GM13976 (cell line): ENCODE measurements around the gene SCAMP1.
A peak's percentile ranks its signal among the peaks of the same experiment; 100 is the strongest.

Experiments used
- DNase-seq: peaks from one replicate; pipeline ENCODE4 v3.0.0; 2012; ENCODE audit warnings: low spot score
- in situ Hi-C: fragments of 300-500 bp; cut with MboI; formaldehyde crosslinking; loops from one replicate; pipeline ENCODE4 v1.12.0; 2022; ENCODE audit warnings: low sequenced_read_pairs, mixed read lengths, inconsistent platforms; ENCODE audit not compliant: unreplicated experiment
- TF ChIP-seq, protein P1 (sequence below): IDR thresholded peaks from 2 replicates; pipeline ENCODE4 v1.5.1; 2012; ENCODE audit warnings: borderline replicate concordance, mild to moderate bottlenecking; ENCODE audit not compliant: insufficient read depth; ENCODE audit errors: extremely low read depth, missing control alignments, control extremely low read depth

Gene SCAMP1

GRCh38 chr5:78359831-78360673, at the start of gene SCAMP1:
SCAMP1 (plus strand) TSS chr5:78360617; CDS start chr5:78360672, 55 bp downstream.
- in situ Hi-C loops: loop anchor here (10.0 kb wide), 1 partner anchor 65 kb away; the partner anchor contains the start of gene AP3B1
- TF ChIP-seq, protein P1, sequence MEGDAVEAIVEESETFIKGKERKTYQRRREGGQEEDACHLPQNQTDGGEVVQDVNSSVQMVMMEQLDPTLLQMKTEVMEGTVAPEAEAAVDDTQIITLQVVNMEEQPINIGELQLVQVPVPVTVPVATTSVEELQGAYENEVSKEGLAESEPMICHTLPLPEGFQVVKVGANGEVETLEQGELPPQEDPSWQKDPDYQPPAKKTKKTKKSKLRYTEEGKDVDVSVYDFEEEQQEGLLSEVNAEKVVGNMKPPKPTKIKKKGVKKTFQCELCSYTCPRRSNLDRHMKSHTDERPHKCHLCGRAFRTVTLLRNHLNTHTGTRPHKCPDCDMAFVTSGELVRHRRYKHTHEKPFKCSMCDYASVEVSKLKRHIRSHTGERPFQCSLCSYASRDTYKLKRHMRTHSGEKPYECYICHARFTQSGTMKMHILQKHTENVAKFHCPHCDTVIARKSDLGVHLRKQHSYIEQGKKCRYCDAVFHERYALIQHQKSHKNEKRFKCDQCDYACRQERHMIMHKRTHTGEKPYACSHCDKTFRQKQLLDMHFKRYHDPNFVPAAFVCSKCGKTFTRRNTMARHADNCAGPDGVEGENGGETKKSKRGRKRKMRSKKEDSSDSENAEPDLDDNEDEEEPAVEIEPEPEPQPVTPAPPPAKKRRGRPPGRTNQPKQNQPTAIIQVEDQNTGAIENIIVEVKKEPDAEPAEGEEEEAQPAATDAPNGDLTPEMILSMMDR: peak; percentile 35
- peak; percentile 95 for DNase-seq

GRCh38 chr5:78317515-78317914, 42.9 kb upstream of the SCAMP1 start:
- no peak for DNase-seq
- in situ Hi-C loops: no loop called here
- TF ChIP-seq, protein P1: no peak

DNA sequence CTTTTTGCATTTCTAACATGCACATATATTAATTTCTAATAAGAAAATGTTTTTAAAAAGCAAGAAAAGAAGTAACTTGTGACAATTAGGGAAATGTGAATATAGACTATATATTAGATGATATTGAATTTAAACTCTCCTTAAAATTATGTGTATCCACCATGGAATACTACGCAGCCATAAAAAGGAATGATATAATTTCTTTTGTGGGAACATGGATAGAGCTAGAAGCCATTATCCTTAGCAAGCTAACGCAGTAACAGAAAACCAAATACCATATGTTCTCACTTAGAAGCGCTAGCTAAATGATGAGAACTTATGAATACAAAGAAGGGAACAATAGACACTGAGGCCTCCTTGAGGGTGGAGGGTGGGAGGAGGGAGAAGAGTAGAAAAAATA, 42.1 kb upstream of the SCAMP1 start:
- no peak for DNase-seq
- in situ Hi-C loops: no loop called here
- TF ChIP-seq, protein P1: no peak

DNA sequence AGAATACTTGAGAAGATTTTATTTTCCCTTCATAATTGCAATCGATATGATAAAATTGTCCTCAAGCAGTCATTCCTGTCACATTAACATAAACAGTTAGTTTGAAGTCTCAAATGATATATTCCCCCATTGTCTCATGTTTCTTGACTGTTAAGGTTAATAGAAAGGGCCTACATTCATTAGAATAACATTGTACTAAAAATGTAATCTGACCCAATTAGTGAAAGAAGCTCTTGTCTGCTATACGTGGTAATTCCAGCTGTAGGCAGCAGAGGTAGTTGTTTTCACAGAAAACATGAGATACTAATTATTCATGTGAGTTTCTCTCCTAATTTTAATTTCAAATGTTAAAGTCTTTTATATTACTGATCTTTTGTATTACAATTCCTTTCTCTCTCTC, 40.0 kb upstream of the SCAMP1 start:
- in situ Hi-C loops: no loop called here
- DNase-seq: peak; percentile 35
- TF ChIP-seq, protein P1: peak; percentile 39

GRCh38 chr5:78323241-78323640, 37.2 kb upstream of the SCAMP1 start:
- TF ChIP-seq, protein P1: no peak
- in situ Hi-C loops: no loop called here
- DNase-seq: no peak

- DNase-seq: no peak
- in situ Hi-C loops: no loop called here
- TF ChIP-seq, protein P1: no peak
Observed at GRCh38 chr5:78326930-78327329, 33.5 kb upstream of the SCAMP1 start.
